ENCODE results near the gene NKD1.
"Not testable (repeated sequence)": the region's sequence is repeated elsewhere in the genome, so short reads cannot be mapped to it uniquely, and the experiment has no call there.

NKD1 gene

GRCh38 chr16:50560903-50561863, 13.0 kb downstream of the NKD1 start:
- DNase-seq = no peak

- no peak for DNase-seq
Observed at GRCh38 chr16:50562657-50563056, 14.5 kb downstream of the NKD1 start.

GRCh38 chr16:50563989-50564388, 15.8 kb downstream of the NKD1 start:
- DNase-seq = no peak

GRCh38 chr16:50565428-50565827, 17.2 kb downstream of the NKD1 start:
- DNase-seq = no peak

GRCh38 chr16:50566014-50566962, 18.1 kb downstream of the NKD1 start:
- no peak for DNase-seq

- no peak for DNase-seq
Observed at GRCh38 chr16:50567651-50568050, 19.5 kb downstream of the NKD1 start.

- no peak for DNase-seq
Observed at GRCh38 chr16:50568187-50568815, 20.1 kb downstream of the NKD1 start.

GRCh38 chr16:50570354-50570753, 22.2 kb downstream of the NKD1 start:
- no peak for DNase-seq

GRCh38 chr16:50570808-50571598, 22.8 kb downstream of the NKD1 start:
- DNase-seq = no peak

GRCh38 chr16:50571786-50572185, 23.6 kb downstream of the NKD1 start:
- no peak for DNase-seq

GRCh38 chr16:50572700-50573099, 24.5 kb downstream of the NKD1 start:
- no peak for DNase-seq

- no peak for DNase-seq
Observed at GRCh38 chr16:50573279-50573678, 25.1 kb downstream of the NKD1 start.

- DNase-seq = no peak
Observed at GRCh38 chr16:50573947-50574744, 25.9 kb downstream of the NKD1 start.

- no peak for DNase-seq
Observed at GRCh38 chr16:50574745-50575136, 26.5 kb downstream of the NKD1 start.

GRCh38 chr16:50575743-50576142, 27.5 kb downstream of the NKD1 start:
- no peak for DNase-seq

- no peak for DNase-seq
Observed at GRCh38 chr16:50576403-50577113, 28.4 kb downstream of the NKD1 start.

GRCh38 chr16:50578137-50578536, 29.9 kb downstream of the NKD1 start:
- DNase-seq = no peak

- DNase-seq = not testable (repeated sequence)
Observed at GRCh38 chr16:50579373-50579772, 31.2 kb downstream of the NKD1 start.

GRCh38 chr16:50580180-50580798, 32.1 kb downstream of the NKD1 start:
- no peak for DNase-seq

- DNase-seq = no peak
Observed at GRCh38 chr16:50581845-50582244, 33.6 kb downstream of the NKD1 start.

Measured in cortex of kidney (tissue), 1 donor.